Stomach smooth muscle (tissue), 2 donors: ENCODE results near the gene FAM222B.
"Not testable (repeated sequence)": the region's sequence is repeated elsewhere in the genome, so short reads cannot be mapped to it uniquely, and the experiment has no call there.

Experiments used
- H3K27ac ChIP-seq: one replicate; pipeline ENCODE4 v1.7.0; 2013; ENCODE audit warnings: mild to moderate bottlenecking, low read length, inconsistent platforms
- H3K27me3 ChIP-seq, 2 donors: one replicate each; pipeline ENCODE4 v1.7.0; 2013; ENCODE audit warnings: low read length in 2 of 2; ENCODE audit not compliant: insufficient read depth in 2 of 2, control insufficient read depth in 1 of 2
- H3K36me3 ChIP-seq, 2 donors: one replicate each; pipeline ENCODE4 v1.7.0; 2013; ENCODE audit warnings: low read length in 2 of 2; ENCODE audit not compliant: control insufficient read depth in 2 of 2, insufficient read depth in 2 of 2
- H3K4me1 ChIP-seq: one replicate; pipeline ENCODE4 v1.7.0; 2013; ENCODE audit warnings: low read length; ENCODE audit not compliant: control insufficient read depth, insufficient read depth
- H3K4me3 ChIP-seq, 2 donors: one replicate each; pipeline ENCODE4 v1.7.0; 2013; ENCODE audit warnings: low read length in 2 of 2
- H3K9ac ChIP-seq, 2 donors: one replicate each; pipeline ENCODE4 v1.7.0; 2013; ENCODE audit warnings: low read length in 2 of 2, mild to moderate bottlenecking in 1 of 2
- H3K9me3 ChIP-seq, 2 donors: one replicate each; pipeline ENCODE4 v1.7.0; 2013; ENCODE audit warnings: low read length in 2 of 2; ENCODE audit not compliant: control insufficient read depth in 2 of 2
- donor health status: healthy.
- donor health status: Pancreatic carcinoma.

The FAM222B gene

GRCh38 chr17:28856028-28856574, 13.5 kb upstream of the FAM222B start:
- H3K9ac ChIP-seq = no peak overlapping the region
- peaks cover 20 to 28% of the 10 kb centered on the region in 2 donors for H3K36me3 ChIP-seq
- H3K4me3 ChIP-seq = no peak overlapping the region
- H3K27ac ChIP-seq = no peak overlapping the region
- peaks cover 9% of the 10 kb centered on the region for H3K4me1 ChIP-seq
- no peaks in the 10 kb centered on the region for H3K27me3 ChIP-seq
- H3K9me3 ChIP-seq = no peaks in the 10 kb centered on the region

- Histone ChIP-seq H3K9ac (peak overlapping the region; percentile 73 to 96), H3K27ac (peak overlapping the region; percentile 80), H3K4me1 (peaks cover 9% of the 10 kb centered on the region), H3K4me3 (peak overlapping the region; percentile 82 to 95), H3K27me3 (no peaks in the 10 kb centered on the region), H3K36me3 (peaks cover 15 to 23% of the 10 kb centered on the region in 2 donors), H3K9me3 (no peaks in the 10 kb centered on the region)
Measured at GRCh38 chr17:28855336-28855679, 12.7 kb upstream of the FAM222B start.

- H3K9me3 ChIP-seq = no peaks in the 10 kb centered on the region
Measured at GRCh38 chr17:28854457-28855335, 12.1 kb upstream of the FAM222B start, which contains the start of gene ERAL1. Gene ERAL1 (plus strand): TSS chr17:28855016. CDS start chr17:28855035, 19 bp downstream.

GRCh38 chr17:28853295-28853694, 10.7 kb upstream of the FAM222B start:
- Histone ChIP-seq H3K9ac (no peak overlapping the region), H3K4me3 (no peak overlapping the region), H3K27me3 (no peaks in the 10 kb centered on the region), H3K36me3 (peaks cover 6 to 11% of the 10 kb centered on the region in 2 donors), H3K9me3 (no peaks in the 10 kb centered on the region), H3K27ac (no peak overlapping the region), H3K4me1 (peaks cover 9% of the 10 kb centered on the region)

More at GRCh38 chr17:28854457-28855335, 12.1 kb upstream of the FAM222B start, which contains the start of gene ERAL1:
- Histone ChIP-seq H3K36me3 (peaks cover 13 to 22% of the 10 kb centered on the region in 2 donors), H3K9ac (peak within 1 kb of the TSS; percentile 73 to 96), H3K4me3 (peak within 1 kb of the TSS; percentile 82 to 95), H3K4me1 (peaks cover 9% of the 10 kb centered on the region), H3K27ac (peak within 1 kb of the TSS; percentile 80), H3K27me3 (no peaks in the 10 kb centered on the region)

GRCh38 chr17:28849281-28849680, 6.7 kb upstream of the FAM222B start:
- Histone ChIP-seq H3K27me3 (no peaks in the 10 kb centered on the region), H3K36me3 (no peaks in the 10 kb centered on the region), H3K27ac (no peak overlapping the region), H3K9ac (no peak overlapping the region), H3K9me3 (no peaks in the 10 kb centered on the region), H3K4me3 (no peak overlapping the region), H3K4me1 (peaks cover 3% of the 10 kb centered on the region)

DNA sequence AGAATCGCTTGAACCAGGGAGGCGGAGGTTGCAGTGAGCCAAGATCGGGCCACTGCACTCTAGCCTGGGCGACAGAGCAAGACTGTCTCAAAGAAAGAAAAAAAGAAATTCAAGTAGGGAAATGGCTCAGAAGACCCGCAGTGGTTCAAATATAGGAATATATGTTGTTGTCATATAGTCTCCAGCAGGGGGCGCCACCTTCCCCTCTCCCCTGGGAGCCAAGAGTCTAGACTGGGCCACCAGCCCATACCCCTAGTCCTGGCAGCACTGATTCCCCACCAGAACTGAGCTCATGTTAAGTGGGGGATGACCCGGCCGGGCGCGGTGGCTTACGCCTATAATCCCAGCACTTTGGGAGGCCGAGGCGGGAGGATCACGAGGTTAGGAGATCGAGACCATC, 6.1 kb upstream of the FAM222B start:
- not testable (repeated sequence) for H3K36me3 ChIP-seq, H3K9ac ChIP-seq, H3K4me3 ChIP-seq, H3K27ac ChIP-seq, H3K27me3 ChIP-seq, H3K4me1 ChIP-seq, H3K9me3 ChIP-seq

GRCh38 chr17:28846699-28847098, 4.1 kb upstream of the FAM222B start:
- not testable (repeated sequence) for H3K9ac ChIP-seq, H3K27me3 ChIP-seq, H3K4me3 ChIP-seq, H3K9me3 ChIP-seq, H3K27ac ChIP-seq, H3K36me3 ChIP-seq
- peaks cover 10% of the 10 kb centered on the region for H3K4me1 ChIP-seq

- Histone ChIP-seq H3K4me1 (peaks cover 15% of the 10 kb centered on the region), H3K27ac (no peak overlapping the region), H3K9ac (no peak overlapping the region), H3K27me3 (no peaks in the 10 kb centered on the region), H3K36me3 (no peaks in the 10 kb centered on the region), H3K9me3 (no peaks in the 10 kb centered on the region), H3K4me3 (no peak overlapping the region)
Measured at GRCh38 chr17:28846231-28846630, 3.6 kb upstream of the FAM222B start.

DNA sequence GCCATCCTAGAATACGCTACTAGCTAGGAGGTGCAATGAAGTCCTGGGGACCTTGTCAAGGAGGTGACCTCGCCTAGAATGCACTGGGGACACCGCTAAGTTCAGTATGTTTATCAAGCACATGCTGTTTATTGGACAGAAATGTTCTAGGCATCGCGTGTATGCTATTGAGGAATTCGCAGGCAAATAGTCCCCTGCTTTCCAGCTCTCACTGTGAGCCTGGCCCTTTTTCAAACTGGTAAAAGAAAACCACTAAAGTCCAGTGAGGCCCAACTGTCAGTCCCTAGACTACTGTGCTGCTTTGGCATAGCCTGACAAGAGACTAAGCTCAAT, 1.2 kb upstream of the FAM222B start:
- H3K27ac ChIP-seq = no peak overlapping the region
- no peaks in the 10 kb centered on the region for H3K9me3 ChIP-seq
- H3K4me1 ChIP-seq = peaks cover 15% of the 10 kb centered on the region
- no peak overlapping the region for H3K4me3 ChIP-seq
- no peak overlapping the region for H3K9ac ChIP-seq
- no peaks in the 10 kb centered on the region for H3K36me3 ChIP-seq
- no peaks in the 10 kb centered on the region for H3K27me3 ChIP-seq

GRCh38 chr17:28841901-28842281, 699 bp downstream of the FAM222B start:
- H3K4me3 ChIP-seq = peak overlapping the region; percentile 93 to 95
- peaks cover 15% of the 10 kb centered on the region for H3K4me1 ChIP-seq
- H3K9me3 ChIP-seq = no peaks in the 10 kb centered on the region
- peak overlapping the region; percentile 83 to 86 for H3K9ac ChIP-seq
- no peaks in the 10 kb centered on the region for H3K27me3 ChIP-seq
- no peaks in the 10 kb centered on the region for H3K36me3 ChIP-seq
- peak overlapping the region; percentile 53 for H3K27ac ChIP-seq

DNA sequence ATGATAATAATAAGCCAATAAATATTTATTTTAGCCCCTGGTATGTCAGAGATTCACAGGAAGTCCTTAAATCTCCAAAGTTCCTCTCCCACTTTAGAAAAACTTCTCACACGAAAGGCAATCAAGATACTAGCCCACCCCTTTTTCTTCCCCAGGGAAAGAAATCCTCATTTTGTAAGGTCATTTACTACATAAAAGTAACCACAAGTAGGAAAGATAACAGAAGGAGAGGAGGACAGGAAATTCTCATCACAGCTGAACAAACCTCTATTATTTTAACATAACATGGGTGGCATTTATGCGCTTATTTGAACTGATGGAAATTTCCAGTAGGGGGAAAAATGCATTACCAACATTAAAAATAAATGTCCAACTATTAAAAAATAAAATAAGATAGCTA, 3.4 kb downstream of the FAM222B start:
- Histone ChIP-seq H3K4me3 (no peak overlapping the region), H3K4me1 (peaks cover 15% of the 10 kb centered on the region), H3K36me3 (no peaks in the 10 kb centered on the region), H3K9ac (no peak overlapping the region), H3K27ac (no peak overlapping the region), H3K9me3 (no peaks in the 10 kb centered on the region), H3K27me3 (no peaks in the 10 kb centered on the region)
